Loucy (cell line): Measurements from ENCODE around the gene ANKRD65.
"Not testable (repeated sequence)": the region's sequence is repeated elsewhere in the genome, so short reads cannot be mapped to it uniquely, and the experiment has no call there.

Source experiments
- EZH2phosphoT487 ChIP-seq: fragments of 200-600 bp; IDR thresholded peaks from 2 replicates; pipeline ENCODE4 v1.6.1; 2018; ENCODE audit warnings: antibody characterized with exemption, mild to moderate bottlenecking, moderate library complexity, borderline replicate concordance
- TF ChIP-seq, protein P1 (sequence below): fragments of 200-600 bp; sonication (generic); conservative IDR thresholded peaks from 2 replicates; pipeline ENCODE4 v1.5.1; 2014; ENCODE audit warnings: mild to moderate bottlenecking, antibody characterized with exemption, low read length

DNA sequence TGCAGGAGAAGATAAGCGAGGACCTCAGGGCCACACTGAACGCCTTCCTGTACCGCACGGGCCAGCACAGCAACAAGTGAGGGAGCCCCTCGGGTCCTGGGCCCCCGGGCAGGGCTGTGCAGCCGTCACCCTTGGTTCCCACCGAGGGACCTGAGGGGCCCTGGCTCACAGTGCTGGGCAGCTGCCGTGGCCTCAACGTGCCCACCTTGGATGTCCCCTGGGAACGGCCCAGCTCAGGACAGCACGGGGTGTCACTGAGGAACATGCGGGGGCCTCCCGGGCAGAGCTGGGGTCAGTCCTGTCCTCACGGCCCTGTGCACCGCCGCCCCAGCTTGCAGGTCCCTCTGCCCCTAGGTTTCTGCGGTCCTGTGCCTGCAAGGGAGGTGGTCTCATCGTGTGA lies 38.1 kb upstream of the ANKRD65 start:
- TF ChIP-seq, protein P1, sequence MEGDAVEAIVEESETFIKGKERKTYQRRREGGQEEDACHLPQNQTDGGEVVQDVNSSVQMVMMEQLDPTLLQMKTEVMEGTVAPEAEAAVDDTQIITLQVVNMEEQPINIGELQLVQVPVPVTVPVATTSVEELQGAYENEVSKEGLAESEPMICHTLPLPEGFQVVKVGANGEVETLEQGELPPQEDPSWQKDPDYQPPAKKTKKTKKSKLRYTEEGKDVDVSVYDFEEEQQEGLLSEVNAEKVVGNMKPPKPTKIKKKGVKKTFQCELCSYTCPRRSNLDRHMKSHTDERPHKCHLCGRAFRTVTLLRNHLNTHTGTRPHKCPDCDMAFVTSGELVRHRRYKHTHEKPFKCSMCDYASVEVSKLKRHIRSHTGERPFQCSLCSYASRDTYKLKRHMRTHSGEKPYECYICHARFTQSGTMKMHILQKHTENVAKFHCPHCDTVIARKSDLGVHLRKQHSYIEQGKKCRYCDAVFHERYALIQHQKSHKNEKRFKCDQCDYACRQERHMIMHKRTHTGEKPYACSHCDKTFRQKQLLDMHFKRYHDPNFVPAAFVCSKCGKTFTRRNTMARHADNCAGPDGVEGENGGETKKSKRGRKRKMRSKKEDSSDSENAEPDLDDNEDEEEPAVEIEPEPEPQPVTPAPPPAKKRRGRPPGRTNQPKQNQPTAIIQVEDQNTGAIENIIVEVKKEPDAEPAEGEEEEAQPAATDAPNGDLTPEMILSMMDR = not testable (repeated sequence)
- not testable (repeated sequence) for TF ChIP-seq EZH2phosphoT487
